Tongue (tissue), 2 donors: ENCODE measurements around the gene OBSL1. TPM values are rescaled to one million over a fixed set of nuclear protein-coding genes. Genes with fewer than 3 reads are reported as not detected.

Experiments used
- DNase-seq: peaks from one replicate; pipeline ENCODE4 v3.0.0-alpha.2; 2015
- total RNA-seq: library from RNA; depleted of rRNA; stranded (reverse); fragments of >200 nt; gene quantifications from one replicate; pipeline ENCODE4 v1.2.3, GENCODE V29; 2014

The OBSL1 gene
- 105 TPM for total RNA-seq

GRCh38 chr2:219571311-219572236 is at the start of gene OBSL1:
TSS of gene OBSL1 (minus strand) at chr2:219571539. CDS start at chr2:219571232, 307 bp downstream.
- peak; percentile 95 for DNase-seq

DNA sequence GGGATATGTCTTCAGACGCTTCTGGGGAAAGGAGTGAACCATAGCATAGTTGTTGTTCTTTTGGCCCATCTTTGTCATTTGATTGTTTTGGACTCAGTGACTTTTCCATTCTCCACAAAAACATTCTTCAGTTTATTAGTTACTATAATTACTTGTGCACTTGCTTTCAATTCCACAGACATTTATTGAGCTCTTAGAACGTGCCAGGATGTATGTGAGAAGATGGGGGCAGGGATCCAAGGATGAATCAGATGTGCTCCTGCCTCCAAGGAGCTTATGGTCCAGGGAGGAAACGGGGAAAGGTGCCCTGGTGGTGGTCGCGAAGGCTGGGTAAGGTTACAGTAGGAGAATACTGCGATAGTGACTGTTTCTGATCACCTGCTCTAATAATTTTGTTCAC is 49.2 kb upstream of the OBSL1 start:
- no peak for DNase-seq

DNA sequence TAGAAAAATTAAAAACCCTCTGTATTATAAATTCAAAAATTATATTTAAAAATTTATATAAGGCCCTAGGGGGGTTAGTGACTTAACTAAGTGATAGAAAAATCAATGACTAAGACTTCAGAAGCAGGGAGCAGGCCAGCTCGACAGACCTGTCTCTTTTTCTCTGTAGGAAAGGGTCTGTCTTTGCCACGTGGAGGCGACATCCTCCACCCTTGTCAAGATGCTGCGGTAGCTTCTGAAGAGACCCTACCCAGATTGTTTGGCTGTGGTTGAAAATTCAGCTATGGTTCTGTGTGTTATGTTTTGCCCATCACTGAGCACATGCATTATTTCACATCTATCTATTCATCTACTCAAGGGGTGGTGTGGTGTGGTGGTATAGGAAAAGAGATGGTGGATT is 47.9 kb upstream of the OBSL1 start:
- DNase-seq = no peak

DNA sequence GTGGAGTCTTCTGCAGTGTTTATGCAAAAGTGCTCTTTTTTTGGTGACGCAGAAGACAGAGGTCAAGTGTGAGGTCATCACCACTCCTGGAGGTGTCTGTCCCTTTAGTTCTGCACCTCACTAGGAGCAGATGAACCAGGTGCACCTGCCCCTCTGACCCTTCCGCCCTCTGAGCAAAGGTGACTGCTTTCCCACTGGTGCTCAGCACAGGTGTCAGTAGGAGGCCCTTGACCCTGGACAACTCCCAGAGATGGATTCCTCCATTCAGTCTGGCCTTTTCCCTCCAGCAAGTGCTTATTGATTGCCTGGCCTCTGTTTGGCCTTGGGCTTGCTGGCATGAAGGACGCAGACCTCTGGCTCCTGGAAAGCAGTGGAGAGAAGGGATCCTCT is 47.4 kb upstream of the OBSL1 start:
- DNase-seq = no peak

DNA sequence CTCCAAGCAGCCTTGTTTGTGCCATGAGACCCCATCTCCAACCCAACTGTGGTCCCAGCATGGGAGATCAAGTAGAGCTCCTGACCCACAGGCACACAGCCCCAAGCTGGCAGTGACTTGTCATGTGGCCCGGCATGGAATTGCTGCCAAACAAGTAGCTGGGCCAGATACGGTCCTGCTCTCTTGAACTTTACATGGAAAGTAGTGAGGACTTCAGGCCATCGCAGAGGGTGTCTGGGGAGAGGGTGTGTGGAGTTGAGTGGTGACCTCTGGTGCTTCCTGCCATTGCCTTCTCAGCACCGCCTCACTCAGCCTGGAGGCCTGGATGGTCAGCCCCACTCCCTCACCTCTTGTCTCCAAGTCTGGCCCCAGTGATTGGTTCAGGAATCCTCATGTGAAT is 45.2 kb upstream of the OBSL1 start:
- no peak for DNase-seq

- no peak for DNase-seq
Measured at GRCh38 chr2:219615894-219616293, 44.6 kb upstream of the OBSL1 start.

- DNase-seq = no peak
Measured at GRCh38 chr2:219615036-219615435, 43.7 kb upstream of the OBSL1 start.

- DNase-seq = no peak
Measured at GRCh38 chr2:219614076-219614860, 42.9 kb upstream of the OBSL1 start.

DNA sequence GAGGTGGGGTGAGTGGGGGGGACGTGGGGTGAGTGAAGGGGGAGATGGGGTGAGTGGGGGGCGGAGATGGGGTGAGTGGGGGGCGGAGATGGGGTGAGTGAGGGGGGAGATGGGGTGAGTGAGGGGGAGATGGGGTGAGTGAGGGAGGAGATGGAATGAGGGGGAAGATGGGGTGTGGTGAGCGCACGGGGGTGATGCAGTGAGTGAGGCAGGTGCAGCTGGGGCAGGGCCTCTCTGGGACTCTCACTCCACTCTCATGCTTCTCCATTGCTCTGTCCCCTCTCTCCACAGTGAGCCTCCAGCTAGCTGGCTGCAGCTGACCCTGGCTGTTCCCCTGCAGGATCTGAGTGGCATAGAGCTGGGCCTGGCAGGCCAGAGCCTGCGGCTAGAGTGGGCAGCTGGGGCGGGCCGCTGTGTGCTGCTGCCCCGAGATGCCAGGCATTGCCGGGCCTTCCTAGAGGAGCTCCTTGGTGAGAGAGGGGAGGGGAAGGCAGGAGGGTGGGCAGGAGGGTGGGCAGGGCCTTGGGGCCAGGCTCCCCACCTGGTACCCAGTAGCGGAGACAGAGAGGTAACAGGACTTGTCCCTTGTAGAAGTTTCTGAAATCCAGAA is 42.2 kb upstream of the OBSL1 start:
- no peak for DNase-seq

DNA sequence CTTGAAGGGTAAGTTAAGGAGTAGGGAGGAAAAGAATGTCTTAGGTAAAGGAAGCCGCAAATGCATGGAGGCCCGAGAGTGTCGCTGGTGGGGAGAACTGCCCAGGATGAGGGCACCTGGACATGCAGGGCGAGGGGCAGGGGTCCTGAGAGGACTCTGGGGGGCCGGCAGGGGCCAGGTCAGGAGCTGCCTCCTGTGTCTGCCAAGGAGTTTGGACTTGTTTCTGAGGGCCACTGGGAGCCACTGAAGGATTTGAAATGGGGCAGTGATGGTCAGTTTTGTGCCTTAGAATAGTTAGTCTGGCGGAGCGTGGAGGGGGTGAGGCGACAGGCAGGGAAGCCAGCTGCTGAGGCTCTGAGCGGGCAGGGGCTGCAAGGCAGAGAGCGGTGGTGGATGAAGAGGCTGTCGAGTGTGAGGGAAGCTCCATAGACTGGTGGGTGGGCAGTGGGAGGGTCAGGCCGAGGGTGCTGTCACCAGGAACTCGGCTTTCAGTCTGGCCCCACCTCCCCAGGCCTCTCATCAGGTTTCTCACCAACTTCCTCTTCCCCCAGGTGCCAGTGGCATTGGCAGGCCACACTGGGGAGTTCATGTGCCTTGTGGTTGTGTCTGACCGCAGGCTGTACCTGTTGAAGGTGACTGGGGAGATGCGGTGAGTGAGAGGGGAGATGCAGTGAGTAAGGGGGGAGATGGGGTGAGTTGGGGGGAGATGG is 41.4 kb upstream of the OBSL1 start:
- no peak for DNase-seq

DNA sequence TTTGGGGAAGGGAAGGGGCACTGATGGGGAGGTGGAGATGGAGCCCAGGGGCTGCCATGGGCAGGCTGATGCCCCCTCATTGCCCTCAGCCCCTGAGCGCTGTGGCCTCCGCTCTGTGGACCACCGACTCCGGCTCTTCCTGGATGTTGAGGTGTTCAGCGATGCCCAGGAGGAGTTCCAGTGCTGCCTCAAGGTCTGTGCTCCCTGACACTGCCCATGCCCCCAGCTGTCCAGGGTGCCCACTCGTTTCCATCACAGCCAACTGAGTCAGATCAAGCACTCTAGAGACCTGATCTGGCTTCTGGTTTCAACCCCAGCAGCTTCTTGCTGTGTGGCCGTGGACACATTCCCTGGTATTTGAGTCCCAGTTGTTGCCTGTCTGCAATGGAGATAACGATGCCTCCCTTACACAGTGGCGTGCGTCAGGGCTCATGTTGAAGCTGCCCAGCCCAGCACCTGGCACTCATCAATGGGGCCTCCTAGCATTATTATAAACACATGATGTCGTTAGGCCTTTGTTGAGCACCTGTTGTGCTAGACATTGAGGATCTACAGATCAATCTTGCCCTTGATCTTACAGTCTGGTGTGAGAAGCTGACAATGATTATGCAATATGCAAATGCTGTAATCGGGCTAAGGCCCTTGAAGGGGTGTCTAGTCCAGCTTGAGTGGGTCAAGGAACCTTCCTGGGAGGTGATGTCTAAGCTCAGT is 40.7 kb upstream of the OBSL1 start:
- no peak for DNase-seq

DNA sequence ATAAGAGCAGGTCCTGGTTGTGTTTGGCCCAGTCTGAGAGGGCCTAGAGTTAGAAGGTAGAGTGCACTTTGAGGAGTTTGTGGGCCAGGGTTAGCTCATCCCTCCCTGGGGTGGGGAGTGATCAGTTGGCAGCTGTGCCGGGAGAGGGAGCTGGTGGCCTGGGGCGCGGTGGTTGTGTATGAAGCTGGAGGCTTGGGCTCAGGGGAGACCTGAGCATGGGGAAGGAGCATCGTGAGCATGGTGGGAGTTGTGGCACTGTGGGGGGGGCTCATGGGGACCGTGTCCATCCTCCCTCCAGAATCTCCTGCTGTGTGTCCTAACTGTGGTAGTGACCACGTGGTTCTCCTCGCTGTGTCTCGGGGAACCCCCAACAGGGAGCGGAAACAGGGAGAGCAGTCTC is 40.0 kb upstream of the OBSL1 start:
- no peak for DNase-seq

DNA sequence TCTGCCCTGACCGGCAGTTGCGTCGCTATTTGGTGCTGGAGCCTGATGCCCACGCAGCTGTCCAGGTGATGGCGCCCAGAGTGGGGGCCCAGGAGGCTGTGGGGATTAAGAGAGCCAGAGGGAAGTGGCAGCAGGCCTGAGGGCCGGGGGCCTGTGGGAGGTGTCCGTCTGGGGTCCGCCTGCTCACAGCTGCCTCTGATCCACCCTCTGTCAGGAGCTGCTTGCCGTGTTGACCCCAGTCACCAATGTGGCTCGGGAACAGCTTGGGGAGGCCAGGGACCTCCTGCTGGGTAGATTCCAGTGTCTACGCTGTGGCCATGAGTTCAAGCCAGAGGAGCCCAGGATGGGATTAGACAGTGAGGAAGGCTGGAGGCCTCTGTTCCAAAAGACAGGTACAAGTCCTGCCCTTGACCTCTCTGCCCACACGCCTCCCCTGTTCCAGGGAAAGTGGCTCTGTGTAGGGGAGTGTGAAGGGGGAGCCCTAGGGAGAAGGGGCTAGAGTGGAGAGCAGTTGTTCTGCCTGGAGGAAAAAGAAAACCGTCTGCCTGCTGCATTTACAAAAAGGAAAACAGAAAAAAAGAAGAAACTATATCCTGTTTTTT is 37.9 kb upstream of the OBSL1 start:
- no peak for DNase-seq

DNA sequence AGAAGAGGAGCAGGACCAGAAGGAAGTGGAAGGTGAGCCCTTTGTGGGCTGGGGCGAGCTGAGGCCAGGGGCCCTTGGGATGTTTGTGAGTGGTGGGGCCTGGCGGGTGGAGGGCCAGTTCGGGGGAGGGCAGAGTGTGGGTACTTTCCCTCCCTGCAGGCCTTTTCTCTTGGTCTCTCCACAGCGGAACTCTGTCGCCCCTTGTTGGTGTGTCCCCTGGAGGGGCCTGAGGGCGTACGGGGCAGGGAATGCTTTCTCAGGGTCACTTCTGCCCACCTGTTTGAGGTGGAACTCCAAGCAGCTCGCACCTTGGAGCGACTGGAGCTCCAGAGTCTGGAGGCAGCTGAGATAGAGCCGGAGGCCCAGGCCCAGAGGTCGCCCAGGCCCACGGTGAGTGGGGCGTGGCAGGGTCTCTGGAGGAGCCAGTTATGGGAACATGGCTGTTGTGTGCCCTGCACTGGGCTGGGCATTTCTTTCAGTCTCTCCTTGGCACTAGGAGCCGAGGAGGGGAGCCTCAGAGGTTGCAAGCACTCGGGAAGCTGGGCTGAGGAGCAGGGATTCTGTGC is 37.1 kb upstream of the OBSL1 start:
- DNase-seq = no peak

DNA sequence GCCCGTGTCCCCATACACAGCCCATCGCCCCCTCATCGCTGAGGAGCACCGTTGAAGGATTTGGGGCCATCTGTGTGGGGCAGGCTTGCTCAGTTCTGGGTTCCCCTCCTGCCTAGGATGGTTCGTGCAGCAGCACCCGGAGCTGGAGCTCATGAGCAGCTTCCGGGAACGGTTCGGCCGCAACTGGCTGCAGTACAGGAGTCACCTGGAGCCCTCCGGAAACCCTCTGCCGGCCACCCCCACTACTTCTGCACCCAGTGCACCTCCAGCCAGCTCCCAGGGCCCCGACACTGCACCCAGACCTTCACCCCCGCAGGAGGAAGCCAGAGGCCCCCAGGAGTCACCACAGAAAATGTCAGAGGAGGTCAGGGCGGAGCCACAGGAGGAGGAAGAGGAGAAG is 36.6 kb upstream of the OBSL1 start:
- DNase-seq = no peak

- DNase-seq = no peak
Measured at GRCh38 chr2:219605607-219605954, 34.2 kb upstream of the OBSL1 start.

DNA sequence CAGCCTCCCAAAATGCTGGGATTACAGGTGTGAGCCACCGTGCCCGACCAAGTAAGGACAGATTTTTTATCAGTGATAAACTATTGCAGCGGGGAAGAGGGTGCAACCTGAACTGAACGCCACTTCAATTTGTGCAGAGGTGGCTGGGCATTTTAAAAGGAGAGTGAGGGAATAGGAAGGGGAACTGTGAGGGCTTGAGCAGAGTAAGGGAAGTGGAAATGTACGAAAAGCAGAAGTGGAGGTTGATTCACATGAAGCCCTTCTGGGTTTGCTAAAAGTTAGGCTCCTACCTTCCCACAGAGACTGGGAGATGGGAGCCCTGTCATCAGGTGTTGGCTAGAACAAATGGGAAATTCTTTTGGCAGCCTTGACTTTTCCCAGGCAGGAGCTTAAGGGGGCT is 32.4 kb upstream of the OBSL1 start:
- no peak for DNase-seq

DNA sequence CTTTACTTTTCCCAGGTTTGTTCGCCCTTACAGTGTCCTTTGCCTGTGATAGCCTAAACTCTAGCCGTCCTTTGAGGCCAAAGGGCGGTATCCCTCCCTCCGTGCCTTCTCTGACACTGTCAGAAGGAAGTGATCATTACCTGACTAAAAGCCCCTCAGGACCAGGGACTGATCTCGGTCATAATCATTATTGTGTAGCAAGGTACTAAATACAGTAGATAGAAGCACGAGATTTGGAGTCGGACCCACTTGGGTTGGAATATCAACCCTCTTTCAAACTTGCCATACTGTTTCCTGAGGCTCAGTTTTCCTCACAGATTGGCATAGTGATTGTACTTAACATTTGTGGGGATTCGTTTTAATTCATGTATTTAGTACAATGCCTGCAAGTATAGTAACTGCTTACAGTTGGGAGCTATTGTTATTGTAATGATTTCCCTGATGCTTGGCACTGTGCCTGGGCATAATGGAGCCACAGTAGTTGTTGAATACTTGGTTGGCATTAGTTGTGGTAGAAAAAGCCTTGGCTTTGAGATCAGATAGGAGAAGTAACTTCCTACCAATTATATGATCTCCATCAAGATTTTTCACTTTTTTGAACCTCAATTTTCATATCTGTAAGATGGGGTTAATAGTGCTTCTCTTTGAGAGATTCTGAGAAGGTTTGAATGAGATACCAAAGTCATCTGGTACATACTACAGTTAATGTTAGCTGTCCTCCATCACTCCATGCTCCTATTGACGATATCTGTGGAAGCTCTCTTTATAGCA is 27.2 kb upstream of the OBSL1 start:
- DNase-seq = no peak

GRCh38 chr2:219597552-219598307 is 26.4 kb upstream of the OBSL1 start, which contains the start of gene STK11IP:
TSS of gene STK11IP (plus strand) at chr2:219597857. CDS start at chr2:219598120, 263 bp downstream.
- DNase-seq = peak; percentile 99
